H7 (cell line): ENCODE results near the gene MAPK6. TPM values are rescaled to one million over a fixed set of nuclear protein-coding genes. Genes with fewer than 3 reads are reported as not detected.
"Not testable (repeated sequence)": the region's sequence is repeated elsewhere in the genome, so short reads cannot be mapped to it uniquely, and the experiment has no call there.

Source experiments
- DNase-seq: peaks from one replicate; pipeline ENCODE4 v3.0.0; 2012
- H3K27me3 ChIP-seq: 2 replicates; pipeline ENCODE4 v1.6.0; 2011; ENCODE audit warnings: mild to moderate bottlenecking, low read length; ENCODE audit not compliant: control insufficient read depth, insufficient read depth
- H3K36me3 ChIP-seq: replicated peaks from 2 replicates; pipeline ENCODE4 v1.5.1; 2011; ENCODE audit warnings: low read length; ENCODE audit not compliant: control insufficient read depth, insufficient read depth
- H3K4me3 ChIP-seq: 2 replicates; pipeline ENCODE4 v1.5.1; 2011; ENCODE audit warnings: low read depth, mild to moderate bottlenecking, control low read depth, low read length, moderate library complexity; ENCODE audit not compliant: insufficient read depth
- total RNA-seq: library from RNA; depleted of rRNA; stranded (reverse); fragments of >200 nt; shearing (Covaris generic); gene quantifications from 2 replicates; pipeline ENCODE4 v1.2.3, GENCODE V29; 2014

MAPK6 gene
- total RNA-seq, 1 experiment from 2014 or later = 77.0 TPM

DNA sequence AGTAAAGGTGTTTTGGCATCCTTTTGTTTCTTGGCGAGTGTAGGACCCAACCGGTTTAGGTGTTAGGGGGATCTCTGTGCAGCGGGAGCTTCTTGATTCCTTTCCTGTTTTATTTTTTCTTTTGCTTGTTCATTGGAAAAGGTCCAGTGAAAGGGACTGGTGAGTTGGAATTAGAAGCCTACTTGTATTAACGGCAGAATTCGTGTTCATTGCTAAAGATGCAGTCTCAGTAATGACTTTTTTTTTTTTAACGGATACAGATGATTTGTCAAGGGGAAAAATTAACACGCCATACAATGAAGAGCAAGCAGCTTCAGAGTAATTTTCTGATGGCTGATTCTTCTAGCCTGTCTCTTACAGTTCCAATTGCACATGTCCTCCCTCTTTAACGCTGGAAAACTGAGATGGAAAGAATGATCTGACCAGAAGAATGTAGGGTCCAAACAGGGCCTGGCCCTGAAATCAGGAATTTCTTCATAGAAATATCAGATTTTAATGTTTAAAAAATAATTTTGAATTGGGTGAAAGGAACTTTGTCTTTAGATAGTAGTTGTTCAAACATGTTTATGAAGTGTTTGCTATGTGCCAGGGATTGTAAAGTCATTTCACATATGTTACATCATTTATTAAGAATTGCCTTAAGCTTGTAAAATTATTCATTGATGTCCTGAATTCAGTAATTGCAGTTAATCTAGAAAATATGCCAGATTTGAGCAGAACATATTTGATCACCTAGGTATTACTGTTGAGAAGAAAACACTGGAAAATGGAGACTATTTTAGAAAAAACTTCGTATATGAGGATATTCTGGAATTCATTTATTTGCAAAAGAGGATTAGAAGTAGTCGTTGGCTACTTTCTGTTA is 1.4 kb downstream of the MAPK6 start:
- no peaks in the 10 kb centered on the region for H3K36me3 ChIP-seq
- DNase-seq = peak; percentile 42

DNA sequence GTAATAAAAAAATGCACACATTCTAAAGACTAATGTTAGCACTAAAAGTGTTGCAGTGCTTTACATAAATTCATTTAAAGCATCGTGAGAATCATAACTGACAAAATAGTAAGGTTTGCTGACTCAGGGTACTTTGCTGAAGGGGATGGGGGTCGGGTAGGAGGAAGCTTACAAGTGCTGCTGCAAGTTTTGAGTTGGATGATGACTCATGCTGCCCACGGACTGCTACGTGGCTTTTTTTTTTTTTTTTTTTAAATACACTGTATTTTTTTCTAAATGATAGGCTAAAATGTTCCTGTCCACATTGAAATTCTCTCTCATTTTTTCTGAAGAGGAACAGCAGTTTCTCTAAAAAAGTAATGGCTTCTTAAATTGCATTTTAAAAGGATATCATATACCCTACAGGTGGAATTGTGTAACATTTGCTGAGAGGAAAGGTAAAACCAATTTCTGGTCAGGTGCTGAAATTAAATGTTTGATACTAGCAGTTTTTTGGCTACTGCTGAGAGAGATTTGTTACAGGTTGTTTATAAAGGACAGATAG is 2.2 kb downstream of the MAPK6 start:
- Histone ChIP-seq H3K36me3 (no peaks in the 10 kb centered on the region), H3K27me3 (no peaks in the 10 kb centered on the region), H3K4me3 (no peak overlapping the region)
- DNase-seq = peak; percentile 74

More for the DNA sequence above, 1.4 kb downstream of the MAPK6 start:
- Histone ChIP-seq H3K27me3 (no peaks in the 10 kb centered on the region), H3K4me3 (peak overlapping the region; percentile 90)

DNA sequence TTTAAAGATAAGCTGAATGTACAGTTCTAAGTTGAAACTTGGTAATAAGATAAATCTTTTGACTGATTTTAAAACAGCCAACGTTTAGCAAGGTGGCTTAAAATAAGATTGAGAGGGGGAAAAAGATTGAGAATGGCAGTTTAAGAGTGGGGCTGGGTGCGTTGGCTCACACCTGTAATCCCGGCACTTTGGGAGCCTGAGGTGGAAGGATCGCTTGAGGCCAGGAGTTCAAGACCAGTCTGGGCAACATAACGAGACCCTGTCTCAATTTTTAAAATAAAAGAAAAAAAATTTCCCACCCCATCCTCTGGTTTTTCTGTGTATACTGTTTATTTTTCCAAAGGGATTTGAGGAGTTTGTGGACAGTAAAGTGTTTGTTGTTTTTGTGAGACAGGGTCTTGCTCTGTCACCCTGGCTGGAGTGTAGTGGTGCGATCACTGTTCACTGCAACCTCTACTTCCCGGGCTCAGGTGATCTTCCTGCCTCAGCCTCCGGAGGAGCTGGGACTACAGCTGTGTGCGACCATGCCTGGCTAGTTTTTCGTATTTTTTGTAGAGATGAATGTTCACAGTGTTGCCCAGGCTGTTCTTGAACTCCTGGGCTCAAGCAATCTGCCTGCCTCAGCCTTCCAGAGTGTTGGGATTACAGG is 3.0 kb downstream of the MAPK6 start:
- no peaks in the 10 kb centered on the region for H3K36me3 ChIP-seq
- no peaks in the 10 kb centered on the region for H3K27me3 ChIP-seq
- no peak for DNase-seq
- H3K4me3 ChIP-seq = no peak overlapping the region

DNA sequence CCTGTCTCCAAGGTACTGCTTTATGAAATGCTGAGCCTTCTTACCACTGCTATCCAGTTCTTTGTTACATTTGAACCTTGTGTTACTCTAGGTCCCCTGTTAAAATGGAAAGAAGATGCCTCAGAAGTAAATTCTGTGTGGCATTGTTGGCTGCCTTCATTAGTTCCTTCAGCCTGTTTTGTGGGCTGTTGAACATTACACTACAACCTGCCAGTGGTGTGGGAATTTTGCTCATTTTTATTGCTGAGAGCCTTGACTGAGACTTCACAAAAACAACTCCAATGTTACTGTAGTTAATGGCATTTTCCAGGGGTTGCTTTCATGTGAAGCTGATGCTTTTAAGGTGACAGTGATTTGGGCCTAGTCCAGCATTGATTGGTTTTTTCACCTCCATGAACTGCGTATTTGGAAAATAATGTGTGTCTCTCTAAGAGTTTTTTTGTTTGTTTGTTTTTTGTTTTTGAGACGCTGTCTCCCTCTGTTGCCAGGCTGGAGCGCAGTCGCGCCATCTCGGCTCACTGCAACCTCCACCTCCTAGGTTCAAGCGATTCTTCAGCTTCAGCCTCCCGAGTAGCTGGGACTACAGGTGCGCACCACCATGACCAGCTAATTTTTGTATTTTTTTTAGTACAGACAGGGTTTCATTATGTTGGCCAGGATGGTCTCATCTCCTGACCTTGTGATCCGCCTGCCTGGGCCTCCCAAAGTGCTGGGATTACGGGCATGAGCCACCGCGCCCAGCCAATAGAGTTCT is 4.3 kb downstream of the MAPK6 start:
- Histone ChIP-seq H3K27me3 (no peaks in the 10 kb centered on the region), H3K36me3 (no peaks in the 10 kb centered on the region), H3K4me3 (no peak overlapping the region)
- DNase-seq = no peak

GRCh38 chr15:52028431-52029093 is 9.5 kb downstream of the MAPK6 start:
- no peak for DNase-seq
- Histone ChIP-seq H3K36me3 (no peaks in the 10 kb centered on the region), H3K4me3 (no peak overlapping the region), H3K27me3 (no peaks in the 10 kb centered on the region)

GRCh38 chr15:52030010-52030409 is 11.0 kb downstream of the MAPK6 start:
- Histone ChIP-seq H3K4me3 (no peak overlapping the region), H3K36me3 (no peaks in the 10 kb centered on the region), H3K27me3 (no peaks in the 10 kb centered on the region)
- no peak for DNase-seq

DNA sequence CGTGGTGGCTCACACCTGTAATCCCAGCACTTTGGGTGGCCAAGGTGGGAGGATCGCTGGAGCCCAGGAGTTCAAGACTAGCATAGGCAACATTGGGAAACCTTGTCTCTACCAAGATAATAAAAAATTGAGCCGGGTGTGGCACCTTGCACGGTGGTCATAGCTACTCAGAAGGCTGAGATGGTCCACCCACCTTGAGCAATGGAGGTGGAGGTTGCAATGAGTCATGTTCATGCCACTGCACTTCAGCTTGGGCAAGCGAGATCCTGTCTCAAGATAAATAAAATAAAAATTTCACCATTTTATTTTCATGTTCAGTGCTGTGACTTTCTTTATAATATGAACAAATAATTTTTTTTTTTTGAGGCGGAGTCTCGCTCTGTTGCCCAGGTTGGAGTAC is 12.5 kb downstream of the MAPK6 start:
- no peak for DNase-seq
- no peaks in the 10 kb centered on the region for H3K36me3 ChIP-seq
- H3K27me3 ChIP-seq = no peaks in the 10 kb centered on the region
- no peak overlapping the region for H3K4me3 ChIP-seq

- Histone ChIP-seq H3K36me3 (no peaks in the 10 kb centered on the region), H3K4me3 (no peak overlapping the region), H3K27me3 (no peaks in the 10 kb centered on the region)
- DNase-seq = no peak
Measured at GRCh38 chr15:52037889-52038505, 19.0 kb downstream of the MAPK6 start.

GRCh38 chr15:52039925-52040781 is 21.1 kb downstream of the MAPK6 start:
- H3K36me3 ChIP-seq = no peaks in the 10 kb centered on the region
- H3K4me3 ChIP-seq = no peak overlapping the region
- no peak for DNase-seq
- H3K27me3 ChIP-seq = no peaks in the 10 kb centered on the region

DNA sequence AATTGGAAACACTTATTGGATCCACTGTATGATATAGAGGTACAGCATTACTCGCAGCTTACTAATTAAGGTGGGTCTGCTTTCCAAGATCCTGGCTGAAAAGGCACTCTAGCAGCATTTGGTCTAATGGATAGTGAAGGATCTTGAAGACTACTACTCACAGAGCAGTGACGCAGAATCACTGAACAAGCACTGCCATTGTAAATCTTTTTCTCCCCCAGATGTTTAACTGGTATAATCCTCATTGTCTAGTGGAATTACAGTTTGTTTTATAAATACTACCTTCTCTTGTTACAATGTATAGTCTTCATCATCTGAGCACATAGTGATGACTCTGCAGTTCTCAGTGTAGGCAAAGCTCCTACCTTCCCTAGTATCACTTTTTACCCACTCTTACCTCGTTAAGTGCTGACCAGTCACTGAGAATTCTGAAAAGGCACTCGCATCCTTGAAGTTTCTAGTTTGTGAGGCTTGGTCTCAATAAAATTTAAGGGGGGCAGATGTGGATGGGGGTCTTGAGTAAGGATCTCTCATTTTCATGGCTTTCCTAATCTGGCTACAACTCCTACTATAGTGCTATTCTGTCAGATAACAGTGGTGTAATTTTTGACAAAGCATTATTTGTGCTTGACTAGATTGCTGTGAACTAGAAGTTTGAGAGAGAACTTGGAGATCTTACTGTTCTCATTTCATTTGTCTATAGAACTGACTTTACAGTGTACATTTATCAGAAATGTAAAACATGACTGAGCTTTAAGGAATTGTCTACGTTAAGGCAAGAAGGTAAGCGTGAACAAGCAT is 23.2 kb downstream of the MAPK6 start:
- Histone ChIP-seq H3K36me3 (no peaks in the 10 kb centered on the region; the same call in 1 of the 2 replicates), H3K4me3 (no peak overlapping the region), H3K27me3 (no peaks in the 10 kb centered on the region)
- no peak for DNase-seq

DNA sequence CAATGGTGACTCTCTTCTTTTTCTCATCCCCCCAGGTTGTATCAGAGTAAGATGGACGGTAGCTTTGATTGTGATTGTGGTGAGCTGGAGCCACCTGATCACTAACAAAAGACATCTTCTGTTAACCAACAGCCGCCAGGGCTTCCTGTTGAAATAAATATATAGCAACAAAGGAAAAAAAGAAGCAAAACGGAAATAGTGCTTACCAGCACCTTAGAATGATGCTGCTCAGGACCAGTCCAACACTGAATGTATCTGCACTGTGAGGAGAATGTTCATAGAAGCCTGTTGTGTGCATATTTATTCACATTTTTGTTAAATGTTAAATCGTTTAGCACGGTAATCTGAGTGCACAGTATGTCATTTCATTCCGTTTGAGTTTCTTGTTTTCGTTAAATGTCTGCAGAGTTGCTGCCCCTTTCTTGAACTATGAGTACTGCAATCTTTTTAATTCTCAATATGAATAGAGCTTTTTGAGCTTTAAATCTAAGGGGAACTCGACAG is 26.8 kb downstream of the MAPK6 start:
- H3K36me3 ChIP-seq, DNase-seq, H3K4me3 ChIP-seq: not testable (repeated sequence)

GRCh38 chr15:52046552-52046951 is 27.5 kb downstream of the MAPK6 start:
- not testable (repeated sequence) for H3K4me3 ChIP-seq, H3K27me3 ChIP-seq, H3K36me3 ChIP-seq, DNase-seq

More for the DNA sequence above, 26.8 kb downstream of the MAPK6 start:
- not testable (repeated sequence) for H3K27me3 ChIP-seq
